WTC11 (cell line): ENCODE results near the gene CXCL14. TPM values are rescaled to one million over a fixed set of nuclear protein-coding genes. Genes with fewer than 3 reads are reported as not detected.
A peak's percentile ranks its signal among the peaks of the same experiment; 100 is the strongest.

Experiments used
- ATAC-seq: fragments of 200-7000 bp; cut with Tn5 transposase; 2 replicates; pipeline ENCODE4 v1.10.0; 2021; ENCODE audit warnings: mild to moderate bottlenecking, moderate library complexity
- CTCF ChIA-PET: fragments of 300-600 bp; sonication (Branson Sonifier 250); formaldehyde crosslinking; loops from one replicate; lab custom pipeline; 2021; ENCODE audit warnings: antibody characterized with exemption; lab: Charles Lee
- POLR2A ChIA-PET: fragments of 350-600 bp; sonication (Branson Sonifier 250); formaldehyde crosslinking; loops from one replicate; lab custom pipeline; 2021; ENCODE audit warnings: antibody characterized with exemption; lab: Charles Lee
- DNase-seq: peaks from one replicate; pipeline ENCODE4 v3.0.0; 2021; ENCODE audit warnings: low spot score
- H3K27ac Mint-ChIP-seq: 2 replicates; pipeline ENCODE4 v1.8.0; 2021; ENCODE audit warnings: mixed read lengths
- H3K27me3 Mint-ChIP-seq: 2 replicates; pipeline ENCODE4 v1.8.0; 2021; ENCODE audit warnings: low read depth, mild to moderate bottlenecking, moderate library complexity, mixed read lengths
- H3K36me3 Mint-ChIP-seq: 2 replicates; pipeline ENCODE4 v1.8.0; 2021; ENCODE audit warnings: mixed read lengths
- H3K4me1 Mint-ChIP-seq: 2 replicates; pipeline ENCODE4 v1.8.0; 2022; ENCODE audit warnings: mixed read lengths
- H3K4me3 Mint-ChIP-seq: 2 replicates; pipeline ENCODE4 v1.8.0; 2021; ENCODE audit warnings: mild to moderate bottlenecking, moderate library complexity, mixed read lengths
- H3K9me3 Mint-ChIP-seq: 2 replicates; pipeline ENCODE4 v1.8.0; 2021; ENCODE audit warnings: mixed read lengths
- CREB1 ChIP-seq: sonication (generic); formaldehyde crosslinking; IDR thresholded peaks from 2 replicates; pipeline ENCODE4 v1.8.0; 2023; ENCODE audit warnings: mild to moderate bottlenecking, missing genetic modification reagents
- EMX1 ChIP-seq: fragments of 250-450 bp; sonication (Bioruptor Pico); IDR thresholded peaks from 2 replicates; pipeline ENCODE4 v1.8.0; 2021; ENCODE audit warnings: mild to moderate bottlenecking
- ESRRA ChIP-seq: sonication (generic); formaldehyde crosslinking; IDR thresholded peaks from 2 replicates; pipeline ENCODE4 v1.8.1; 2022; ENCODE audit warnings: mild to moderate bottlenecking, missing genetic modification reagents, borderline replicate concordance
- FOXJ3 ChIP-seq: sonication (generic); formaldehyde crosslinking; IDR thresholded peaks from 2 replicates; pipeline ENCODE4 v1.9.0; 2021; ENCODE audit warnings: missing genetic modification reagents, mild to moderate bottlenecking, borderline replicate concordance
- IRF2 ChIP-seq: sonication (generic); formaldehyde crosslinking; IDR thresholded peaks from 2 replicates; pipeline ENCODE4 v1.8.0; 2022; ENCODE audit warnings: low read depth, missing genetic modification reagents, borderline replicate concordance
- KAT7 ChIP-seq: sonication (generic); formaldehyde crosslinking; IDR thresholded peaks from 2 replicates; pipeline ENCODE4 v1.8.1; 2023; ENCODE audit warnings: missing genetic modification reagents, mild to moderate bottlenecking, borderline replicate concordance
- NR2C2 ChIP-seq: sonication (generic); formaldehyde crosslinking; IDR thresholded peaks from 2 replicates; pipeline ENCODE4 v1.8.0; 2022; ENCODE audit warnings: mild to moderate bottlenecking, missing genetic modification reagents
- PRRX2 ChIP-seq: fragments of 250-450 bp; sonication (Bioruptor Pico); IDR thresholded peaks from 2 replicates; pipeline ENCODE4 v1.8.0; 2021; ENCODE audit warnings: mild to moderate bottlenecking
- SMAD3 ChIP-seq: sonication (generic); formaldehyde crosslinking; IDR thresholded peaks from 2 replicates; pipeline ENCODE4 v1.8.0; 2022; ENCODE audit warnings: missing genetic modification reagents, mild to moderate bottlenecking, borderline replicate concordance
- TEAD4 ChIP-seq: sonication (generic); formaldehyde crosslinking; IDR thresholded peaks from 2 replicates; pipeline ENCODE4 v1.8.0; 2022; ENCODE audit warnings: mild to moderate bottlenecking, missing genetic modification reagents
- ZBTB21 ChIP-seq: sonication (generic); formaldehyde crosslinking; IDR thresholded peaks from 2 replicates; pipeline ENCODE4 v1.8.1; 2023; ENCODE audit warnings: mild to moderate bottlenecking, missing genetic modification reagents, borderline replicate concordance
- ZNF423 ChIP-seq: fragments of 250-450 bp; sonication (Bioruptor Pico); IDR thresholded peaks from 2 replicates; pipeline ENCODE4 v2.1.2; 2022; ENCODE audit warnings: mild to moderate bottlenecking, moderate library complexity
- ZNF512 ChIP-seq: sonication (generic); formaldehyde crosslinking; IDR thresholded peaks from 2 replicates; pipeline ENCODE4 v1.8.1; 2022; ENCODE audit warnings: missing genetic modification reagents, borderline replicate concordance
- ZNF532 ChIP-seq: fragments of 250-450 bp; sonication (Bioruptor Pico); IDR thresholded peaks from 2 replicates; pipeline ENCODE4 v1.9.0; 2021; ENCODE audit warnings: mild to moderate bottlenecking, borderline replicate concordance
- total RNA-seq: library from RNA; stranded (reverse); gene quantifications from 3 replicates; pipeline ENCODE4 v1.2.3, GENCODE V29; 2021
- TF ChIP-seq, protein P1 (sequence below): sonication (generic); formaldehyde crosslinking; IDR thresholded peaks from 2 replicates; pipeline ENCODE4 v1.8.1; 2023; ENCODE audit warnings: mild to moderate bottlenecking, missing genetic modification reagents
- TF ChIP-seq, protein P2 (sequence below): fragments of 250-450 bp; sonication (Bioruptor Pico); IDR thresholded peaks from 2 replicates; pipeline ENCODE4 v2.1.2; 2022; ENCODE audit warnings: mild to moderate bottlenecking, moderate library complexity

Gene CXCL14
- total RNA-seq, 1 experiment from 2014 or later = 0.87 TPM

DNA sequence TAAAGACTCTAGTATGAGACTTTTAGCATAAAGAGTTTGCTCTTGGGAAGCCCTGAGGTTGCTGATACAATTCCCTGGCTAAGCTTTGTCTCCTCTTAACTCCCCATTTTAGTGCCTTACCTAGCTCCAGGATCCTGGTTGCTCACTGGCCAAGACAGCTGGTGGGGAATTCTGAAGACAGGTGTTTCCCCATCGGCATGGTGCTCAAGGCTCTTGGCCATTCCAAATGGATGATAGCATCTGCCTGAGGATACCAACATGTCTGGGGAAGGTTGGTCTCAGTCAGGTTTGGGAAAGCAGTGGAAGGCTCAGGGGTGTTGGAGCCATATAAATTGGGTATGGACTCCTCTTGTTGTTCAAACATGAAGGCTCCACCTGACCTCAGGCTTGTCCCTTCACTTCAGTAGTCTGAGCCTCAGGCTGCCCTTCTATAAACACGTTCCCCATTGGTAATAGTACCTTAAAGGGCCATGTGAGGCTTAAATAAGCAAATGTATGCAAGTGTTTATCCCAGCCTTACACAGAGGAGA is 44.5 kb upstream of the CXCL14 start:
- no peak for DNase-seq
- POLR2A ChIA-PET = no interaction called here
- Mint-ChIP-seq H3K4me1 (no peaks in the 10 kb centered on the region), H3K27ac (no peak overlapping the region), H3K36me3 (peaks cover 16% of the 10 kb centered on the region), H3K4me3 (no peak overlapping the region), H3K9me3 (peaks cover 26% of the 10 kb centered on the region), H3K27me3 (peaks cover 9% of the 10 kb centered on the region; the same call in 1 of the 2 replicates)
- TF ChIP-seq NR2C2 (CRISPR knock-in tag) (no peak), ZNF532 (no peak), ZNF423 (CRISPR knock-in tag) (no peak), ESRRA (CRISPR knock-in tag) (no peak), PRRX2 (CRISPR knock-in tag) (no peak), ZBTB21 (CRISPR knock-in tag) (no peak), ZNF512 (CRISPR knock-in tag) (no peak), IRF2 (CRISPR knock-in tag) (no peak), CREB1 (CRISPR knock-in tag) (no peak), TEAD4 (no peak), FOXJ3 (CRISPR knock-in tag) (no peak), EMX1 (CRISPR knock-in tag) (no peak)
- TF ChIP-seq, protein P1, sequence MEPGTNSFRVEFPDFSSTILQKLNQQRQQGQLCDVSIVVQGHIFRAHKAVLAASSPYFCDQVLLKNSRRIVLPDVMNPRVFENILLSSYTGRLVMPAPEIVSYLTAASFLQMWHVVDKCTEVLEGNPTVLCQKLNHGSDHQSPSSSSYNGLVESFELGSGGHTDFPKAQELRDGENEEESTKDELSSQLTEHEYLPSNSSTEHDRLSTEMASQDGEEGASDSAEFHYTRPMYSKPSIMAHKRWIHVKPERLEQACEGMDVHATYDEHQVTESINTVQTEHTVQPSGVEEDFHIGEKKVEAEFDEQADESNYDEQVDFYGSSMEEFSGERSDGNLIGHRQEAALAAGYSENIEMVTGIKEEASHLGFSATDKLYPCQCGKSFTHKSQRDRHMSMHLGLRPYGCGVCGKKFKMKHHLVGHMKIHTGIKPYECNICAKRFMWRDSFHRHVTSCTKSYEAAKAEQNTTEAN (CRISPR knock-in tag) = no peak
- CTCF ChIA-PET = interaction anchor here (0.8 to 1.7 kb wide), 2 partner anchors 39 to 57 kb away, joined by 3 to 8 read pairs; no protein-coding TSS in a partner anchor
- ATAC-seq = no peak

- Mint-ChIP-seq H3K9me3 (peaks cover 61% of the 10 kb centered on the region), H3K27me3 (peaks cover 6% of the 10 kb centered on the region), H3K4me3 (no peak overlapping the region), H3K36me3 (peaks cover 52% of the 10 kb centered on the region), H3K27ac (peak overlapping the region; percentile 74; the same call in 1 of the 2 replicates), H3K4me1 (peaks cover 18% of the 10 kb centered on the region)
- ChIA-PET POLR2A (no interaction called here), CTCF (interaction anchor here (0.8 to 0.9 kb wide), 2 partner anchors 50 to 153 kb away, joined by 3 to 4 read pairs; no protein-coding TSS in a partner anchor)
- ATAC-seq (peak; percentile 89), DNase-seq (no peak)
- TF ChIP-seq KAT7 (CRISPR knock-in tag) (no peak), SMAD3 (CRISPR knock-in tag) (no peak), TEAD4 (no peak)
- TF ChIP-seq, protein P2, sequence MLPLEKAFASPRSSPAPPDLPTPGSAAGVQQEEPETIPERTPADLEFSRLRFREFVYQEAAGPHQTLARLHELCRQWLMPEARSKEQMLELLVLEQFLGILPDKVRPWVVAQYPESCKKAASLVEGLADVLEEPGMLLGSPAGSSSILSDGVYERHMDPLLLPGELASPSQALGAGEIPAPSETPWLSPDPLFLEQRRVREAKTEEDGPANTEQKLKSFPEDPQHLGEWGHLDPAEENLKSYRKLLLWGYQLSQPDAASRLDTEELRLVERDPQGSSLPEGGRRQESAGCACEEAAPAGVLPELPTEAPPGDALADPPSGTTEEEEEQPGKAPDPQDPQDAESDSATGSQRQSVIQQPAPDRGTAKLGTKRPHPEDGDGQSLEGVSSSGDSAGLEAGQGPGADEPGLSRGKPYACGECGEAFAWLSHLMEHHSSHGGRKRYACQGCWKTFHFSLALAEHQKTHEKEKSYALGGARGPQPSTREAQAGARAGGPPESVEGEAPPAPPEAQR (CRISPR knock-in tag) = 0 out of 2 replicates have a peak, but pooled peaks have one; percentile 19
These were observed 36.9 kb upstream of the CXCL14 start for GRCh38 chr5:135615581-135616260.
